Psoas muscle (tissue), 8 donors: ENCODE measurements around the gene UBE2J2. TPM values are rescaled to one million over a fixed set of nuclear protein-coding genes. Genes with fewer than 3 reads are reported as not detected.

ENCODE experiments used
- ATAC-seq, 4 donors: fragments of 200-7000 bp; cut with Tn5 transposase; one replicate each; pipeline ENCODE4 v1.9.1; 2020; ENCODE audit warnings: moderate library complexity in 3 of 4, mild to moderate bottlenecking in 2 of 4
- DNase-seq, 2 donors: peaks; one replicate each; pipeline ENCODE4 v3.0.0-alpha.2; 2020
- H3K27ac ChIP-seq: fragments of 200-600 bp; one replicate; pipeline ENCODE4 v1.8.0; 2022
- H3K27me3 ChIP-seq, 3 donors: fragments of 200-600 bp in 1 of 3; one replicate each; pipeline versions ENCODE4 v1.6.1 to v1.8.0; 2013 to 2022; ENCODE audit warnings: low read length in 2 of 3, mild to moderate bottlenecking in 2 of 3, moderate library complexity in 1 of 3; ENCODE audit not compliant: insufficient read depth in 3 of 3
- H3K36me3 ChIP-seq, 2 donors: fragments of 200-600 bp in 1 of 2; one replicate each; pipeline versions ENCODE4 v1.6.1 to v1.8.0; 2013 to 2022; ENCODE audit warnings: low read depth in 1 of 2, mild to moderate bottlenecking in 1 of 2, moderate library complexity in 1 of 2; ENCODE audit not compliant: insufficient read depth in 1 of 2
- H3K4me1 ChIP-seq: fragments of 200-600 bp; one replicate; pipeline ENCODE4 v1.8.0; 2022
- H3K4me3 ChIP-seq: fragments of 200-600 bp; one replicate; pipeline ENCODE4 v1.8.0; 2022; ENCODE audit warnings: mild to moderate bottlenecking
- H3K9me3 ChIP-seq: fragments of 200-600 bp; one replicate; pipeline ENCODE4 v1.8.0; 2022
- WGBS, 3 donors: extraction: QIAGEN DNeasy Blood & Tissue Kit; methylation state at CpG; one replicate each; pipeline versions ENCODE4 v1.1.6 to v1.1.7; 2013; 5-methylcytosine and 5-hydroxymethylcytosine counted together
- intact Hi-C, 2 donors: fragments of 100-400 bp; cut with DNase I; formaldehyde crosslinking; loops; one replicate each; pipeline versions ENCODE4 v1.11.0 to v1.14.2; 2022
- polyA plus RNA-seq, 3 donors: library from polyadenylated mRNA; stranded (reverse); fragments of 200-250 nt; gene quantifications; one replicate each; pipeline ENCODE4 v1.2.3, GENCODE V29; 2013
- total RNA-seq, 4 donors: library from RNA; stranded (reverse); fragmentation: NEBNext Ultra II Directional in 2 of 4; extraction: Animal tissue kit (Norgen Biotek cat#: 25700) in 2 of 4; gene quantifications; one replicate each; pipeline versions ENCODE4 v1.2.1 to v1.2.4, GENCODE V29; 2021 to 2023
- TF ChIP-seq, protein P1 (sequence below): fragments of 200-600 bp; IDR thresholded peaks from one replicate; pipeline ENCODE4 v1.8.0; 2022; ENCODE audit warnings: antibody characterized with exemption
- donor health status: healthy with polysubstance abuse.
- donor health status: DM: no; HTN: no; CAD: no; lungs with moderate emphysema.
- donor health status: Bipolar disorder and iron deficiency.
- donor health status: healthy.
- donor health status: DM: yes; HTN: yes; CAD: no.
- donor health status: DM: no; HTN: no; CAD: no.
- donor health status: DM: no; HTN: no; CAD: no.
- donor health status: DM: yes; HTN: yes; CAD: no.

The UBE2J2 gene
- total and polyA plus RNA-seq, 7 donors: 36.8 to 80.9 (median 44.9) TPM

DNA sequence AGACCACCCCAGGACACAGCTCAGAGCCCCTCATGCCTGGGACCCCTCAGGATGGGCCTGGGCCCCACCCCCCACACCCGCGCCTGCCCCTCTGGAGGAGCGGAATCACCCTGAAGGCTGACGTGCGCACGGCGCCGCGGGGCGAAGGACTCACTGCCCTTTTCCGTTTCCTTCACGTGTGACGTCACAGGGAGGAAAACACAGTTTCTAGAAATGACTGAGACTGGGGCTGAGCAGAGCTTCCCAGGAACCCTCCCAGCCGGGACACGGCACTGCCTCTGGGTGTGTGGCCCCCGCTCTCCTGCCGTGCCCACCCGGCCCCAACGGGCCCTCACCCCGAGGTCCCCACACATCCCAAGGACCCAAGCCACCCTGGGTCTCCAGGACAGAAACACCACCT lies 54.3 kb downstream of the UBE2J2 start:
- Histone ChIP-seq H3K4me3 (no peak overlapping the region), H3K27ac (no peak overlapping the region), H3K4me1 (no peaks in the 10 kb centered on the region), H3K36me3 (peaks cover 0 to 76% of the 10 kb centered on the region in 2 donors), H3K27me3 (no peaks in the 10 kb centered on the region), H3K9me3 (no peaks in the 10 kb centered on the region)
- DNase-seq (no peak), ATAC-seq (no peak)
- TF ChIP-seq, protein P1, sequence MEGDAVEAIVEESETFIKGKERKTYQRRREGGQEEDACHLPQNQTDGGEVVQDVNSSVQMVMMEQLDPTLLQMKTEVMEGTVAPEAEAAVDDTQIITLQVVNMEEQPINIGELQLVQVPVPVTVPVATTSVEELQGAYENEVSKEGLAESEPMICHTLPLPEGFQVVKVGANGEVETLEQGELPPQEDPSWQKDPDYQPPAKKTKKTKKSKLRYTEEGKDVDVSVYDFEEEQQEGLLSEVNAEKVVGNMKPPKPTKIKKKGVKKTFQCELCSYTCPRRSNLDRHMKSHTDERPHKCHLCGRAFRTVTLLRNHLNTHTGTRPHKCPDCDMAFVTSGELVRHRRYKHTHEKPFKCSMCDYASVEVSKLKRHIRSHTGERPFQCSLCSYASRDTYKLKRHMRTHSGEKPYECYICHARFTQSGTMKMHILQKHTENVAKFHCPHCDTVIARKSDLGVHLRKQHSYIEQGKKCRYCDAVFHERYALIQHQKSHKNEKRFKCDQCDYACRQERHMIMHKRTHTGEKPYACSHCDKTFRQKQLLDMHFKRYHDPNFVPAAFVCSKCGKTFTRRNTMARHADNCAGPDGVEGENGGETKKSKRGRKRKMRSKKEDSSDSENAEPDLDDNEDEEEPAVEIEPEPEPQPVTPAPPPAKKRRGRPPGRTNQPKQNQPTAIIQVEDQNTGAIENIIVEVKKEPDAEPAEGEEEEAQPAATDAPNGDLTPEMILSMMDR: no peak
- intact Hi-C loops: no loop called here
- 93 to 95% (median 95%) methylated on average over 20 of the region's 20 CpGs for WGBS, 3 donors

DNA sequence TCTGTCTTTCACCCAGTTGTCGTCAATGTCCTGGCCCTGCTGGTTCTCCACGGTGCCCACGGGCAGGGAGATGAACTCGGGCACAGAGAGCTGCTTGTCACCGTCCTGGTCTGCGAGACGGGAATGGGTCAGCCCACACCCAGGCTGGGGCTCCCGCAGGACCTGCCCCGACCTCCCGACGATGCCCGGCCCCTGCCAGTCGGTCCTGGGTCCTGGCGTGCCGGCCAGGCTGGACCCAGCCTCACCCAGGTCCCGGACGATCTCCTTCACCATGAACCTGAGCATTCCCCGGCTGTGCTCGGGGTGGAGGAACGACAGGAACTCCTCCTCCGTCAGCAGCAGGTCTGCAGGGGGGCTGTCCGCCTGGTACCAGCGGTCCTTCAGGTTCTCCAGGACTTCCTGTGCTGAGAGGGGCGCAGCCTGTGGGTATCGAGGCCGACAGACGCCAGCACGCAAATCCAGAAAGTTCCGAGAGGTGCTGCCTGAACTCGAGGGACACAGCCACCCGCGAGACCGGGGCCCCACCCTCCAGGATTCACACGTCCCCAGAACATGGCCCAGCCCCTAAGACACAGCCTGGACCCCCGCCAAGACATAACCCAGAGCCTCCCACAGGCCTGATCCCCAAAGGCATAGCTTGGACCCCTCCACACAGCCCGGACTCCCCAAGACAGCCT lies 55.0 kb downstream of the UBE2J2 start:
- 85 to 92% (median 89%) methylated on average over 34 to 36 of the region's 36 CpGs for WGBS, 3 donors
- H3K27me3 ChIP-seq: no peaks in the 10 kb centered on the region
- H3K27ac ChIP-seq: no peak overlapping the region
- TF ChIP-seq, protein P1: no peak
- DNase-seq (no peak), ATAC-seq (no peak)
- no peak overlapping the region for H3K4me3 ChIP-seq
- intact Hi-C loops: no loop called here
- peaks cover 0 to 70% of the 10 kb centered on the region in 2 donors for H3K36me3 ChIP-seq
- no peaks in the 10 kb centered on the region for H3K4me1 ChIP-seq
- H3K9me3 ChIP-seq: no peaks in the 10 kb centered on the region

DNA sequence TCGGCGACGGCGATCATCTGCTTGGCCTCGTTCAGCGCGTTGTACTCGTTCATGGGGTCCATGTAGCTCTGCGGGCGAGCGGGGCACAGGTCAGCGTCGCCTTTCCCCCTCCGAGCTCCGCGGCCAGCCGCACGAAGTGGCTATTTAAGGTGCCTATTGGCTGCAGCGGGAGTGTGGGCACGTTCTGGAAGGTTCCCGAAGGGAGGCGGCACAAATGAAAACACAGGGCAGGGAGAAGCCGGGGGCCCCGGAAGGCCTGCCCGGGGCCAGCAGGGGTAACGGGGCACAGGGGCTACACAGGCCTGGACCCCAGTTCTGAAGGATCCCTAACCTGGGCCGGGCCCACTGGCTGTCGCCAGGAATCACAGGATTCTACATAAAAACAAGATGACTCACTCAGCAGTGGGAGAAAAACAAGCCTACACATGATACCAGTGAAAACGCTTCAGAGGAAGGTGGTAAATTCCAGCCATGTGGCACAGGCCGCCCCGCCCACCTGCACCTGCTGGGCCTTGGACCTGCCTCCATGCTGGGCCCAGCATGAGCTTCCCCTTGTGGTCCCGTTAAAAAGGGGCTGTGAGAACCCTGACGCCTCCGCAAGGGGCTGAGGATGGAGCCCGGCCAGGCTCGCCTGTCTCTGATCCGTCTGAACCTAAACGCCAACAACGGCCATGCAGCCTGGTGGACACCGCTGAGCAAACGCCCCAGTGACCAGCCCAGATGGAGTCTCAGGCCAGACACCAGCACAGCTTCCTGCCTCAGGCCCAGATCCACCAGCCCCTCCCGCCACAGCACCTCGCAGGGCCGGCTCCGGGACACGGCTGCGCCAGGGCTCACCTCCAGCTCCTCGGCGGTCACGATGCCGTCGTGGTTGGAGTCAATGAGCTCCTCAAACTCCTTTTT lies 55.8 kb downstream of the UBE2J2 start:
- Histone ChIP-seq H3K4me3 (no peak overlapping the region), H3K36me3 (peaks cover 0 to 63% of the 10 kb centered on the region in 2 donors), H3K27me3 (no peaks in the 10 kb centered on the region), H3K27ac (no peak overlapping the region), H3K4me1 (no peaks in the 10 kb centered on the region), H3K9me3 (no peaks in the 10 kb centered on the region)
- TF ChIP-seq, protein P1: no peak
- ATAC-seq: peak in 1 of 4 donors; percentile 25
- WGBS, 3 donors: 85 to 90% (median 87%) methylated on average over 52 of the region's 52 CpGs
- DNase-seq: no peak
- intact Hi-C loops: no loop called here

DNA sequence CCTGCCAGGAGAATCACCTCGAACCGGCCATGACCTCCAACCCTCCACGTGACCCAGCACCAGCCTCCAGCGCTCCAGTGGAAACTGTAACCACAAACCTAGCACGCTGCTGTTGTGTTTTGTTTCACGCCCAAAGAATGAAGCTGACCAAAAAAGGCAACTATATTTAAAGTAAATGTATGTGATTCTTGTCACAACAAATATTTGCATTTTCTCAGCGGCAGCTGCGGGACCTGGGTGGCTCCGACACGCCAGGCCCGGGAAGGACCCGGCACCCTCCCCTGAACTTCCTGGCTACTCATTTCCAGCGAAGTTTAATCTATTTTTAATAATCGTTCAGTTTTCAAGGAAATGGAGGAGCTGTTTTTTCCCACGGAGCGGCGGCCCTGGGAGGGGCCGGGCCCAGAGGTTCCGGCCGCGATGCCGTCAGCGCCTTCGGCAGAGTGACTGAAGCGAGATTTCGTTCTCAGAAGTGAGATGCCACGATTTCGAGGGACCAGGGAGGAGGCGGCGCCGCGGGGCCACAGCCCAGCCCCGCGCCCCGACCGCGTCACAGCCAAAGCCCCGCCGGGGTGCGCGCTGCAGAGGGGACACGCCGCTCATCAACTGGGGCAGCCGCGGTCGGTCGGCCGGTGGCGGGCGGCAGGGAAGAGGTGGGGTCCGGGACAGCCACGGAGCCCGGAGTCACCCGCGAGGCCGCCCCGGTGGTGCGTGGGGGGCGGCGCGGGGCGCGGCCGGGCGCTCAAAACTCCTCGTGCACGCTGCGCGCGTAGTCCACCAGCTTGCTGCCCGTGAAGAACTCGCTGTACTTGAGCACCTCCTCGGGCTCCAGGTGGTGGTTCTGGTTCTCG lies 56.7 kb downstream of the UBE2J2 start:
- intact Hi-C loops: no loop called here
- WGBS, 3 donors: 82 to 89% (median 85%) methylated on average over 57 to 74 of the region's 74 CpGs
- Histone ChIP-seq H3K9me3 (no peaks in the 10 kb centered on the region), H3K27me3 (no peaks in the 10 kb centered on the region), H3K27ac (peak overlapping the region; percentile 30), H3K4me3 (no peak overlapping the region), H3K36me3 (peaks cover 0 to 54% of the 10 kb centered on the region in 2 donors), H3K4me1 (no peaks in the 10 kb centered on the region)
- TF ChIP-seq, protein P1: no peak
- DNase-seq: no peak
- ATAC-seq: no peak
